Upper lobe of right lung (tissue), 1 donor: Measurements from ENCODE around the gene MUCL3. TPM values are rescaled to one million over a fixed set of nuclear protein-coding genes. Genes with fewer than 3 reads are reported as not detected.

ENCODE experiments used
- ATAC-seq: fragments of 200-7000 bp; cut with Tn5 transposase; one replicate; pipeline ENCODE4 v1.9.1; 2020; ENCODE audit warnings: mild to moderate bottlenecking, moderate library complexity
- DNase-seq: peaks from one replicate; pipeline ENCODE4 v3.0.0-alpha.2; 2020
- H3K27ac ChIP-seq: fragments of 200-600 bp; one replicate; pipeline ENCODE4 v1.8.0; 2022
- H3K27me3 ChIP-seq: fragments of 200-600 bp; one replicate; pipeline ENCODE4 v1.8.0; 2022; ENCODE audit warnings: mild to moderate bottlenecking
- H3K36me3 ChIP-seq: fragments of 200-600 bp; one replicate; pipeline ENCODE4 v1.8.0; 2022
- H3K4me1 ChIP-seq: fragments of 200-600 bp; one replicate; pipeline ENCODE4 v1.8.0; 2022
- H3K4me3 ChIP-seq: fragments of 200-600 bp; one replicate; pipeline ENCODE4 v1.8.0; 2022; ENCODE audit warnings: mild to moderate bottlenecking
- H3K9me3 ChIP-seq: fragments of 200-600 bp; one replicate; pipeline ENCODE4 v1.8.0; 2022
- CTCF ChIP-seq: fragments of 200-600 bp; IDR thresholded peaks from one replicate; pipeline ENCODE4 v1.8.0; 2022; ENCODE audit warnings: antibody characterized with exemption
- intact Hi-C: fragments of 100-400 bp; cut with DNase I; formaldehyde crosslinking; loops from one replicate; pipeline ENCODE4 v1.11.0; 2022
- long read RNA-seq: library from polyadenylated mRNA; unstranded; transcript quantifications from one replicate; pipeline ENCODE4 v2.0.0, GENCODE V29; 2021
- total RNA-seq: library from RNA; stranded (reverse); fragmentation: NEBNext Ultra II Directional; extraction: Animal tissue kit (Norgen Biotek cat#: 25700); gene quantifications from one replicate; pipeline ENCODE4 v1.2.1, GENCODE V29; 2021
- donor health status: DM: no; HTN: yes; CAD: no; lungs with severe emphysema.

The MUCL3 gene
- 4.6 TPM for total RNA-seq
- long read RNA-seq, partial matches to known transcripts, result 1 of 6 reads
- long read RNA-seq, other reads (novel, unspliced or antisense), result 5 of 6 reads

GRCh38 chr6:30940361-30940986 is at the start of gene MUCL3:
Gene MUCL3 (plus strand): TSS chr6:30940973. CDS start chr6:30941000, 27 bp downstream.
- no peaks in the 10 kb centered on the region for H3K9me3 ChIP-seq
- intact Hi-C loops, result no loop called here
- H3K27me3 ChIP-seq, result no peaks in the 10 kb centered on the region
- ATAC-seq (no peak), DNase-seq (no peak)
- TF ChIP-seq CTCF, result no peak
- no peaks in the 10 kb centered on the region for H3K36me3 ChIP-seq
- H3K27ac ChIP-seq, result no peak within 1 kb of the TSS
- no peak within 1 kb of the TSS for H3K4me3 ChIP-seq
- H3K4me1 ChIP-seq, result peaks cover 6% of the 10 kb centered on the region

GRCh38 chr6:30891450-30891723 is 49.4 kb upstream of the MUCL3 start:
- intact Hi-C loops, result loop anchor here (5.0 kb wide), 1 partner anchor 209 kb away; no protein-coding TSS in a partner anchor
- Histone ChIP-seq H3K9me3 (no peaks in the 10 kb centered on the region), H3K27me3 (no peaks in the 10 kb centered on the region), H3K27ac (no peak overlapping the region), H3K4me3 (no peak overlapping the region), H3K36me3 (peaks cover 45% of the 10 kb centered on the region), H3K4me1 (peaks cover 6% of the 10 kb centered on the region)
- DNase-seq (no peak), ATAC-seq (no peak)
- no peak for TF ChIP-seq CTCF

- intact Hi-C loops, result loop anchor here (5.0 kb wide), 1 partner anchor 210 kb away; no protein-coding TSS in a partner anchor
- Histone ChIP-seq H3K36me3 (peaks cover 51% of the 10 kb centered on the region), H3K27me3 (no peaks in the 10 kb centered on the region), H3K27ac (no peak overlapping the region), H3K4me1 (peaks cover under 1% of the 10 kb centered on the region), H3K4me3 (no peak overlapping the region), H3K9me3 (no peaks in the 10 kb centered on the region)
- no peak for TF ChIP-seq CTCF
- DNase-seq (peak; percentile 47), ATAC-seq (no peak)
These were observed 48.8 kb upstream of the MUCL3 start for GRCh38 chr6:30891816-30892538.

- no peak for TF ChIP-seq CTCF
- DNase-seq, result peak; percentile 63
- no peaks in the 10 kb centered on the region for H3K9me3 ChIP-seq
- no peak overlapping the region for H3K27ac ChIP-seq
- H3K4me1 ChIP-seq, result no peaks in the 10 kb centered on the region
- intact Hi-C loops, result loop anchor here (5.0 kb wide), 1 partner anchor 211 kb away; no protein-coding TSS in a partner anchor
- peaks cover 62% of the 10 kb centered on the region for H3K36me3 ChIP-seq
- ATAC-seq, result no peak
- H3K27me3 ChIP-seq, result no peaks in the 10 kb centered on the region
- no peak overlapping the region for H3K4me3 ChIP-seq
These were observed 47.7 kb upstream of the MUCL3 start for GRCh38 chr6:30893001-30893591.

- H3K4me1 ChIP-seq, result no peaks in the 10 kb centered on the region
- ATAC-seq, result no peak
These were observed 47.1 kb upstream of the MUCL3 start for GRCh38 chr6:30893666-30894065.

More at GRCh38 chr6:30893666-30894065, 47.1 kb upstream of the MUCL3 start:
- Histone ChIP-seq H3K36me3 (peaks cover 68% of the 10 kb centered on the region), H3K4me3 (no peak overlapping the region), H3K27me3 (no peaks in the 10 kb centered on the region), H3K27ac (no peak overlapping the region), H3K9me3 (no peaks in the 10 kb centered on the region)
- no peak for DNase-seq
- intact Hi-C loops, result loop anchor here (5.0 kb wide), 1 partner anchor 211 kb away; no protein-coding TSS in a partner anchor
- no peak for TF ChIP-seq CTCF
